ENCODE results near the gene TNFRSF25.
"Not testable (repeated sequence)": the region's sequence is repeated elsewhere in the genome, so short reads cannot be mapped to it uniquely, and the experiment has no call there.

TNFRSF25 gene

GRCh38 chr1:6450943-6451373 is 15.0 kb downstream of the TNFRSF25 start:
- DNase-seq (ENCODE audit: low spot score), result no peak

GRCh38 chr1:6450486-6450885 is 15.5 kb downstream of the TNFRSF25 start:
- DNase-seq (ENCODE audit: low spot score), result not testable (repeated sequence)

- DNase-seq (ENCODE audit: low spot score), result no peak
Measured at GRCh38 chr1:6450005-6450450, 15.9 kb downstream of the TNFRSF25 start.

- no peak for DNase-seq (ENCODE audit: low spot score)
Measured at GRCh38 chr1:6448749-6449631, 17.0 kb downstream of the TNFRSF25 start.

- DNase-seq (ENCODE audit: low spot score), result peak; percentile 95
Measured at GRCh38 chr1:6447818-6448748, 17.9 kb downstream of the TNFRSF25 start.

GRCh38 chr1:6447016-6447817 is 18.8 kb downstream of the TNFRSF25 start:
- peak; percentile 83 for DNase-seq (ENCODE audit: low spot score)

GRCh38 chr1:6446665-6447015 is 19.3 kb downstream of the TNFRSF25 start:
- no peak for DNase-seq (ENCODE audit: low spot score)

GRCh38 chr1:6445929-6446328 is 20.0 kb downstream of the TNFRSF25 start:
- not testable (repeated sequence) for DNase-seq (ENCODE audit: low spot score)

- DNase-seq (ENCODE audit: low spot score), result no peak
Measured at GRCh38 chr1:6445062-6445763, 20.8 kb downstream of the TNFRSF25 start.

GRCh38 chr1:6444377-6444776 is 21.6 kb downstream of the TNFRSF25 start:
- DNase-seq (ENCODE audit: low spot score), result no peak

- no peak for DNase-seq (ENCODE audit: low spot score)
Measured at GRCh38 chr1:6443339-6444115, 22.4 kb downstream of the TNFRSF25 start.

- no peak for DNase-seq (ENCODE audit: low spot score)
Measured at GRCh38 chr1:6441586-6441985, 24.4 kb downstream of the TNFRSF25 start.

- peak; percentile 74 for DNase-seq (ENCODE audit: low spot score)
Measured at GRCh38 chr1:6440198-6441126, 25.5 kb downstream of the TNFRSF25 start.

- peak; percentile 74 for DNase-seq (ENCODE audit: low spot score)
Measured at GRCh38 chr1:6438047-6438525, 27.9 kb downstream of the TNFRSF25 start.

GRCh38 chr1:6437012-6437700 is 28.8 kb downstream of the TNFRSF25 start:
- peak; percentile 46 for DNase-seq (ENCODE audit: low spot score)

- DNase-seq (ENCODE audit: low spot score), result not testable (repeated sequence)
Measured at GRCh38 chr1:6436277-6436676, 29.7 kb downstream of the TNFRSF25 start.

GRCh38 chr1:6435547-6435946 is 30.4 kb downstream of the TNFRSF25 start:
- no peak for DNase-seq (ENCODE audit: low spot score)

GRCh38 chr1:6435129-6435528 is 30.8 kb downstream of the TNFRSF25 start:
- no peak for DNase-seq (ENCODE audit: low spot score)

- no peak for DNase-seq (ENCODE audit: low spot score)
Measured at GRCh38 chr1:6434186-6434585, 31.8 kb downstream of the TNFRSF25 start.

Data from SW480 (cell line).